GM12878 (cell line): Measurements from ENCODE around the gene TRIP6. TPM values are rescaled to one million over a fixed set of nuclear protein-coding genes. Genes with fewer than 3 reads are reported as not detected.

ENCODE experiments used
- ATAC-seq: fragments of 200-7000 bp; cut with Tn5 transposase; 3 replicates; pipeline ENCODE4 v1.9.1; 2020; ENCODE audit warnings: mild to moderate bottlenecking, moderate library complexity
- BruUV-seq: library from RNA; stranded (reverse); fragments of 400-500 nt; replicated peaks from 2 replicates; lab custom pipeline; 2021; lab: Mats Ljungman, UMichigan
- CTCF ChIA-PET: fragments of 300-600 bp; sonication (Branson Sonifier 250); formaldehyde crosslinking; extraction: SDS; loops from one replicate; lab custom pipeline; 2021; ENCODE audit warnings: inconsistent platforms; lab: Yijun Ruan, JAX
- POLR2A ChIA-PET: fragments of 350-600 bp; formaldehyde crosslinking; extraction: SDS; loops from one replicate; lab custom pipeline; 2021; ENCODE audit warnings: inconsistent platforms; lab: Charles Lee
- RAD21 ChIA-PET: fragments of 300-600 bp; sonication (Branson Sonifier 250); formaldehyde crosslinking; loops from one replicate; lab custom pipeline; 2023; ENCODE audit warnings: antibody characterized with exemption; ENCODE audit not compliant: unreplicated experiment; lab: Charles Lee
- SMC1A ChIA-PET: fragments of 300-600 bp; sonication (Branson Sonifier 250); formaldehyde crosslinking; loops from one replicate; lab custom pipeline; 2023; ENCODE audit not compliant: unreplicated experiment, uncharacterized antibody; lab: Charles Lee
- DNase-seq: peaks from one replicate; pipeline ENCODE4 v3.0.0-alpha.2; 2011; ENCODE audit warnings: low read depth, low spot score
- FAIRE-seq: peaks from 3 replicates; lab custom pipeline; 2011; peaks lifted over from hg19 to GRCh38; lab: Jason Lieb, UNC
- H2AFZ ChIP-seq: 2 replicates; pipeline ENCODE4 v1.6.0; 2011; ENCODE audit warnings: low read depth, low read length, control low read depth; ENCODE audit not compliant: control insufficient read depth
- H3K27ac ChIP-seq: 2 replicates; pipeline ENCODE4 v1.5.1; 2011; ENCODE audit warnings: control low read depth; ENCODE audit not compliant: control insufficient read depth, insufficient read depth
- H3K27me3 ChIP-seq, 2 experiments: replicated peaks in 1 of 2; 2 replicates each; pipeline versions ENCODE4 v1.6.0 to v1.6.1; 2011; ENCODE audit warnings: low read length in 1 of 2; ENCODE audit not compliant: control insufficient read depth in 2 of 2, insufficient read depth in 2 of 2
- H3K36me3 ChIP-seq, 2 experiments: 2 replicates each; pipeline ENCODE4 v1.5.1; 2011; ENCODE audit warnings: low read length in 1 of 2; ENCODE audit not compliant: control insufficient read depth in 2 of 2, insufficient read depth in 2 of 2
- H3K4me1 ChIP-seq: 2 replicates; pipeline ENCODE4 v1.6.1; 2011; ENCODE audit warnings: mild to moderate bottlenecking, low read length, moderate library complexity, mixed read lengths; ENCODE audit not compliant: control insufficient read depth, insufficient read depth
- H3K4me2 ChIP-seq: 2 replicates; pipeline ENCODE4 v1.6.0; 2011; ENCODE audit warnings: control low read depth; ENCODE audit not compliant: control insufficient read depth, insufficient read depth
- H3K4me3 ChIP-seq: fragments of 200-600 bp; sonication (generic); 2 replicates; pipeline ENCODE4 v1.5.1; 2016
- H3K79me2 ChIP-seq: 2 replicates; pipeline ENCODE4 v1.6.0; 2011; ENCODE audit warnings: low read length; ENCODE audit not compliant: control insufficient read depth, insufficient read depth
- H3K9ac ChIP-seq: 2 replicates; pipeline ENCODE4 v1.8.0; 2011; ENCODE audit warnings: low read length, control low read depth, mixed read lengths; ENCODE audit not compliant: control insufficient read depth, insufficient read depth
- H3K9me3 ChIP-seq: replicated peaks from 3 replicates; pipeline ENCODE4 v1.5.1; 2011; ENCODE audit warnings: mild to moderate bottlenecking, low read length; ENCODE audit not compliant: control insufficient read depth, insufficient read depth
- H4K20me1 ChIP-seq: 2 replicates; pipeline ENCODE4 v1.6.0; 2011; ENCODE audit not compliant: control insufficient read depth, insufficient read depth
- CEBPB ChIP-seq, 2 experiments: fragments of 150-350 bp in 1 of 2; IDR thresholded peaks; 2 replicates each; pipeline ENCODE4 v1.6.1; 2012 to 2014; ENCODE audit warnings: low read depth in 2 of 2, low read length in 2 of 2, borderline replicate concordance in 1 of 2, inconsistent platforms in 1 of 2
- CHD2 ChIP-seq: IDR thresholded peaks from 2 replicates; pipeline ENCODE4 v1.6.1; 2011; ENCODE audit warnings: low read depth, low read length, improper control_type of control experiment, borderline replicate concordance
- HDAC2 ChIP-seq: fragments of 200-600 bp; sonication (generic); IDR thresholded peaks from 2 replicates; pipeline ENCODE4 v1.6.1; 2017
- MYC ChIP-seq: IDR thresholded peaks from 2 replicates; pipeline ENCODE4 v1.6.1; 2011; ENCODE audit warnings: mild to moderate bottlenecking, low read length, moderate library complexity, inconsistent platforms; ENCODE audit not compliant: insufficient read depth, insufficient replicate concordance, insufficient read length, severe bottlenecking
- POLR2A ChIP-seq: IDR thresholded peaks from 2 replicates; pipeline ENCODE4 v1.6.1; 2011; ENCODE audit warnings: low read depth, mild to moderate bottlenecking, low read length
- SIX5 ChIP-seq: IDR thresholded peaks from 2 replicates; pipeline ENCODE4 v1.6.1; 2011; ENCODE audit warnings: mild to moderate bottlenecking, low read depth, low read length, moderate library complexity; ENCODE audit not compliant: severe bottlenecking
- ZNF217 ChIP-seq: fragments of 450-650 bp; IDR thresholded peaks from 2 replicates; pipeline ENCODE4 v1.6.1; 2017; ENCODE audit warnings: antibody characterized with exemption, mild to moderate bottlenecking
- WGBS: methylation state at CpG from one replicate; pipeline ENCODE4 v1.1.6; 2016; ENCODE audit warnings: low lambda C conversion rate; ENCODE audit not compliant: insufficient replicate concordance, insufficient coverage; ENCODE audit errors: missing lambda C conversion rate; 5-methylcytosine and 5-hydroxymethylcytosine counted together
- in situ Hi-C: fragments of 300-500 bp; cut with MboI; formaldehyde crosslinking; loops from 9 replicates; pipeline ENCODE4 v1.14.3; 2018; ENCODE audit warnings: mixed read lengths
- intact Hi-C: fragments of 100-400 bp; cut with micrococcal nuclease; formaldehyde crosslinking; loops from one replicate; pipeline ENCODE4 v1.14.2; 2022; ENCODE audit not compliant: unreplicated experiment
- polyA plus RNA-seq, 11 experiments: library from polyadenylated mRNA; depleted of rRNA in 4 of 11; unstranded in 6 of 11; stranded (reverse) in 5 of 11; fragments of >200 nt; fragmentation: Nextera tagmentation in 4 of 11; fragmentation: Illumina TruSeq in 1 of 11; extraction: Ambion mirVana in 4 of 11; extraction: Trizol in 1 of 11; gene quantifications; 1 replicate in 1 of 11; 2 replicates in 10 of 11; pipeline versions ENCODE4 v1.2.1 to v1.2.3, GENCODE V29; 2011 to 2016; ENCODE audit warnings: inconsistent platforms in 2 of 11, missing spikeins in 2 of 11, low read depth in 1 of 11
- total RNA-seq, 4 experiments: library from RNA; depleted of rRNA in 3 of 4; stranded (reverse); fragments of >200 nt in 3 of 4; fragmentation: Illumina TruSeq in 1 of 4; extraction: Trizol in 1 of 4; gene quantifications; 2 replicates each; pipeline versions ENCODE4 v1.2.1 to v1.2.3, GENCODE V29; 2013 to 2021
- TF ChIP-seq, protein P1 (sequence below): IDR thresholded peaks from 2 replicates; pipeline ENCODE4 v1.6.1; 2011; ENCODE audit warnings: low read depth, mild to moderate bottlenecking, low read length, moderate library complexity, borderline replicate concordance; ENCODE audit errors: extremely low read depth
- TF ChIP-seq, protein P2 (sequence below): IDR thresholded peaks from 2 replicates; pipeline ENCODE4 v1.6.1; 2011; ENCODE audit warnings: low read depth, low read length, improper control_type of control experiment, borderline replicate concordance

Gene TRIP6
- total and polyA plus RNA-seq, 10 of the 15 experiments (the other 5 are each of a cell fraction or from before 2014, with no cell fraction given) = 2.5 to 47.4 (median 25.5) TPM

DNA sequence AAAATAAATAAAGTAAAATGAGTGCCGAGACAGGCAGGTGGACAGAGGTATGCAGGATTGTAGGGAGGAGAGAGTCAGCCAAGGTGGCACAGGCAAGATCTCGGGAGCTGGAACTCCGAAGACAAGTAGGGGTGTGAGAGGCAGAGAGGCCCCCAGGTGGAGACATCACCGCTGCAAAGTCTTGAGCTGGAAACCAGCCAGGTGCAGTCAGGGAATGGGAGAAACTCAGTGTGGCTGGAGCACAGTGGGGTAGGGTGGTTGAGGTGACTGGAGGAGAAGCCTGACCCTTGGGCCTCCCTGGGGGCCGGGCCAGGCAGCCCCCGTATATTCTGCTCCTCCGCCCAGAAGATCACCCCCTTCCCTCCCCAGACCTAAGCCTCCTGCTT lies 44.1 kb upstream of the TRIP6 start:
- ATAC-seq = no peak
- no peak overlapping the region for H3K27ac ChIP-seq
- H3K36me3 ChIP-seq = no peaks in the 10 kb centered on the region
- ChIA-PET RAD21 (no interaction called here), CTCF (no interaction called here), POLR2A (no interaction called here), SMC1A (no interaction called here)
- H3K79me2 ChIP-seq = no peaks in the 10 kb centered on the region
- H3K4me1 ChIP-seq = no peaks in the 10 kb centered on the region
- intact Hi-C loops (no loop called here), in situ Hi-C loops (no loop called here)
- 41% methylated on average over 7 of the region's 7 CpGs for WGBS
- no peak overlapping the region for H3K4me2 ChIP-seq
- H3K4me3 ChIP-seq = no peak overlapping the region
- FAIRE-seq = no peak
- no peak overlapping the region for H2AFZ ChIP-seq
- no peak overlapping the region for H3K9ac ChIP-seq
- TF ChIP-seq ZNF217 (no peak), POLR2A (no peak), CHD2 (no peak), CEBPB (IDR thresholded peaks at IDR 0.05; ENCODE audit: borderline replicate concordance in 1 of 2, low read depth in 2 of 2, low read length in 2 of 2) (no peak), MYC (no peak), HDAC2 (no peak), SIX5 (no peak)
- TF ChIP-seq, protein P1, sequence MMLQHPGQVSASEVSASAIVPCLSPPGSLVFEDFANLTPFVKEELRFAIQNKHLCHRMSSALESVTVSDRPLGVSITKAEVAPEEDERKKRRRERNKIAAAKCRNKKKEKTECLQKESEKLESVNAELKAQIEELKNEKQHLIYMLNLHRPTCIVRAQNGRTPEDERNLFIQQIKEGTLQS = no peak
- TF ChIP-seq, protein P2, sequence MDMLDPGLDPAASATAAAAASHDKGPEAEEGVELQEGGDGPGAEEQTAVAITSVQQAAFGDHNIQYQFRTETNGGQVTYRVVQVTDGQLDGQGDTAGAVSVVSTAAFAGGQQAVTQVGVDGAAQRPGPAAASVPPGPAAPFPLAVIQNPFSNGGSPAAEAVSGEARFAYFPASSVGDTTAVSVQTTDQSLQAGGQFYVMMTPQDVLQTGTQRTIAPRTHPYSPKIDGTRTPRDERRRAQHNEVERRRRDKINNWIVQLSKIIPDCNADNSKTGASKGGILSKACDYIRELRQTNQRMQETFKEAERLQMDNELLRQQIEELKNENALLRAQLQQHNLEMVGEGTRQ = no peak
- BruUV-seq = no TSS peak
- no peaks in the 10 kb centered on the region for H4K20me1 ChIP-seq
- H3K9me3 ChIP-seq = no peaks in the 10 kb centered on the region
- peaks cover 12 to 14% of the 10 kb centered on the region in 2 experiments; a peak in 3 of 4 replicates for H3K27me3 ChIP-seq
- DNase-seq = no peak
